Astrocyte (in vitro differentiated cells and primary cell): ENCODE data around the gene PTPRN2.

Source experiments
- EZH2 ChIP-seq: IDR thresholded peaks from 2 replicates; pipeline ENCODE4 v1.6.1; 2012; ENCODE audit warnings: mild to moderate bottlenecking, low read length, inconsistent platforms; ENCODE audit not compliant: insufficient read depth
- TF ChIP-seq, protein P1 (sequence below): IDR thresholded peaks from 2 replicates; pipeline ENCODE4 v1.5.1; 2011; ENCODE audit warnings: low read depth, mild to moderate bottlenecking, inconsistent platforms, low read length, moderate library complexity; ENCODE audit not compliant: insufficient read depth

DNA sequence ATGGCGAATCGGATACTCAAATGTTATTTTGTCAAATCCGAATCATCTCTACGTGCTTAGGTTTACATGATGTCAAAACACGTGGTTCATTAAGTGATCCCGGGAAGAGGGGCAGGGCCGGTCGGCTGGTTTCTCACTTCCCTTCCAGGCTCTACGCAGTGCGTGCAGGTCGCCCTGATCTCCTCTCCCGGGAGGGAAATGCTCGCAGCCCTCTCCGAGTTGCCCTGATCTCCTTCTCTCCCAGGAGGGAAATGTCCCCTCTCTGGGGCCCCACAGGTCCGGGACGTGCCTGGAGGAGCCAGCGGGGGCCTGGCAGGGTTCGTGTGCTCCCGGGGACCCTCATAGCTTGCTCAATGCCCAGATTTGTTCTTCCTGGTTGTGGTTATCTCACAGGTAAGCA, 1048.1 kb downstream of the PTPRN2 start:
- TF ChIP-seq, protein P1, sequence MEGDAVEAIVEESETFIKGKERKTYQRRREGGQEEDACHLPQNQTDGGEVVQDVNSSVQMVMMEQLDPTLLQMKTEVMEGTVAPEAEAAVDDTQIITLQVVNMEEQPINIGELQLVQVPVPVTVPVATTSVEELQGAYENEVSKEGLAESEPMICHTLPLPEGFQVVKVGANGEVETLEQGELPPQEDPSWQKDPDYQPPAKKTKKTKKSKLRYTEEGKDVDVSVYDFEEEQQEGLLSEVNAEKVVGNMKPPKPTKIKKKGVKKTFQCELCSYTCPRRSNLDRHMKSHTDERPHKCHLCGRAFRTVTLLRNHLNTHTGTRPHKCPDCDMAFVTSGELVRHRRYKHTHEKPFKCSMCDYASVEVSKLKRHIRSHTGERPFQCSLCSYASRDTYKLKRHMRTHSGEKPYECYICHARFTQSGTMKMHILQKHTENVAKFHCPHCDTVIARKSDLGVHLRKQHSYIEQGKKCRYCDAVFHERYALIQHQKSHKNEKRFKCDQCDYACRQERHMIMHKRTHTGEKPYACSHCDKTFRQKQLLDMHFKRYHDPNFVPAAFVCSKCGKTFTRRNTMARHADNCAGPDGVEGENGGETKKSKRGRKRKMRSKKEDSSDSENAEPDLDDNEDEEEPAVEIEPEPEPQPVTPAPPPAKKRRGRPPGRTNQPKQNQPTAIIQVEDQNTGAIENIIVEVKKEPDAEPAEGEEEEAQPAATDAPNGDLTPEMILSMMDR = no peak
- TF ChIP-seq EZH2 = no peak
